A549 (cell line): ENCODE data around the gene BTG4.

Experiments
- EHMT2 ChIP-seq: fragments of 200-600 bp; sonication (generic); IDR thresholded peaks from 2 replicates; pipeline ENCODE4 v1.6.1; 2016; ENCODE audit warnings: antibody characterized with exemption, low read depth, mild to moderate bottlenecking, moderate library complexity
- JUN ChIP-seq, 2 experiments: fragments of >200 bp; sonication (Bioruptor Twin); formaldehyde crosslinking; IDR thresholded peaks; 2 replicates in 1 of 2; 3 replicates in 1 of 2; pipeline ENCODE4 v1.6.1; 2016 to 2017
- JUNB ChIP-seq: fragments of >200 bp; sonication (Bioruptor Twin); formaldehyde crosslinking; IDR thresholded peaks from 2 replicates; pipeline ENCODE4 v1.6.1; 2016
- PHF8 ChIP-seq: fragments of 200-600 bp; sonication (generic); IDR thresholded peaks from 2 replicates; pipeline ENCODE4 v1.6.1; 2016; ENCODE audit warnings: low read depth, mild to moderate bottlenecking, antibody characterized with exemption, moderate library complexity, borderline replicate concordance
- POLR2AphosphoS2 ChIP-seq: conservative IDR thresholded peaks from 2 replicates; pipeline ENCODE4 v1.6.1; 2012; ENCODE audit warnings: low read length, improper control_type of control experiment, inconsistent platforms
- RCOR1 ChIP-seq: fragments of 150-350 bp; IDR thresholded peaks from 2 replicates; pipeline ENCODE4 v1.6.1; 2014; ENCODE audit warnings: antibody characterized with exemption, low read length, low read depth
- ZFP36 ChIP-seq: fragments of 450-650 bp; IDR thresholded peaks from 2 replicates; pipeline ENCODE4 v1.6.1; 2014; ENCODE audit warnings: borderline replicate concordance; ENCODE audit not compliant: partially characterized antibody
- TF ChIP-seq, protein P1 (sequence below): fragments of >200 bp; sonication (Bioruptor Twin); formaldehyde crosslinking; IDR thresholded peaks from 3 replicates; pipeline ENCODE4 v1.5.1; 2016
- TF ChIP-seq, protein P2 (sequence below): fragments of 150-350 bp; IDR thresholded peaks from 2 replicates; pipeline ENCODE4 v1.6.1; 2014; ENCODE audit warnings: low read depth, mild to moderate bottlenecking, low read length
- TF ChIP-seq, protein P3 (sequence below): IDR thresholded peaks from 2 replicates; pipeline ENCODE4 v1.6.1; 2012; ENCODE audit warnings: low read depth, borderline replicate concordance

DNA sequence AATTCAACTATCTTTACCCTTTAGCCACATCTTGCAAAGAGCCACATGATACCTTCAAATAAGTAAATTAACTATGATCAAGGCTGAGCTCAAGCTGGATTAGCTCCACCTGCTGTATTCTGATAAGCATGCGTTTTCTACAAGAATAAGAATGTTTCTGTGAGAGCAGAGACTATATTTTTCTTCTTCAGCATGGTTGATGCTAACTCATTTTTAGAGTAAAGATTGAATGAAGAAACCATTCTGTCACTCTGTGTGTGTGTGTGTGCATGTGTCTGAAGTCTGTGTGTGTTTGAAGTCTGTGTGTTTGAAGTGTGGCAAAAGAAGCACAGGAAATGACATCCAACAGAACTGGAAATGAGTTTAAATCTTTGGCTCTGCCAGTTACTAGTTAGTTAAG lies 16.4 kb upstream of the BTG4 start:
- TF ChIP-seq, protein P1, sequence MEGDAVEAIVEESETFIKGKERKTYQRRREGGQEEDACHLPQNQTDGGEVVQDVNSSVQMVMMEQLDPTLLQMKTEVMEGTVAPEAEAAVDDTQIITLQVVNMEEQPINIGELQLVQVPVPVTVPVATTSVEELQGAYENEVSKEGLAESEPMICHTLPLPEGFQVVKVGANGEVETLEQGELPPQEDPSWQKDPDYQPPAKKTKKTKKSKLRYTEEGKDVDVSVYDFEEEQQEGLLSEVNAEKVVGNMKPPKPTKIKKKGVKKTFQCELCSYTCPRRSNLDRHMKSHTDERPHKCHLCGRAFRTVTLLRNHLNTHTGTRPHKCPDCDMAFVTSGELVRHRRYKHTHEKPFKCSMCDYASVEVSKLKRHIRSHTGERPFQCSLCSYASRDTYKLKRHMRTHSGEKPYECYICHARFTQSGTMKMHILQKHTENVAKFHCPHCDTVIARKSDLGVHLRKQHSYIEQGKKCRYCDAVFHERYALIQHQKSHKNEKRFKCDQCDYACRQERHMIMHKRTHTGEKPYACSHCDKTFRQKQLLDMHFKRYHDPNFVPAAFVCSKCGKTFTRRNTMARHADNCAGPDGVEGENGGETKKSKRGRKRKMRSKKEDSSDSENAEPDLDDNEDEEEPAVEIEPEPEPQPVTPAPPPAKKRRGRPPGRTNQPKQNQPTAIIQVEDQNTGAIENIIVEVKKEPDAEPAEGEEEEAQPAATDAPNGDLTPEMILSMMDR, result no peak; the same call in 2 of the 3 replicates
- TF ChIP-seq ZFP36 (no peak), EHMT2 (no peak), PHF8 (no peak), POLR2AphosphoS2 (no peak), RCOR1 (no peak), JUN (IDR thresholded peaks at IDR 0.05) (no peak), JUNB (no peak)
- TF ChIP-seq, protein P2, sequence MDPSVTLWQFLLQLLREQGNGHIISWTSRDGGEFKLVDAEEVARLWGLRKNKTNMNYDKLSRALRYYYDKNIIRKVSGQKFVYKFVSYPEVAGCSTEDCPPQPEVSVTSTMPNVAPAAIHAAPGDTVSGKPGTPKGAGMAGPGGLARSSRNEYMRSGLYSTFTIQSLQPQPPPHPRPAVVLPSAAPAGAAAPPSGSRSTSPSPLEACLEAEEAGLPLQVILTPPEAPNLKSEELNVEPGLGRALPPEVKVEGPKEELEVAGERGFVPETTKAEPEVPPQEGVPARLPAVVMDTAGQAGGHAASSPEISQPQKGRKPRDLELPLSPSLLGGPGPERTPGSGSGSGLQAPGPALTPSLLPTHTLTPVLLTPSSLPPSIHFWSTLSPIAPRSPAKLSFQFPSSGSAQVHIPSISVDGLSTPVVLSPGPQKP, result no peak
- TF ChIP-seq, protein P3, sequence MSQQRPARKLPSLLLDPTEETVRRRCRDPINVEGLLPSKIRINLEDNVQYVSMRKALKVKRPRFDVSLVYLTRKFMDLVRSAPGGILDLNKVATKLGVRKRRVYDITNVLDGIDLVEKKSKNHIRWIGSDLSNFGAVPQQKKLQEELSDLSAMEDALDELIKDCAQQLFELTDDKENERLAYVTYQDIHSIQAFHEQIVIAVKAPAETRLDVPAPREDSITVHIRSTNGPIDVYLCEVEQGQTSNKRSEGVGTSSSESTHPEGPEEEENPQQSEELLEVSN, result no peak
